Central memory CD8-positive, alpha-beta T cell (primary cell): ENCODE data around the gene HHIPL1.

Experiments used
- ATAC-seq: fragments of 150-1000 bp; cut with Tn5 transposase; replicated peaks from 2 replicates; pipeline ENCODE4 v1.10.0; 2022; ENCODE audit warnings: mild to moderate bottlenecking, moderate FRiP score, moderate number of reproducible peaks; ENCODE audit not compliant: poor library complexity, severe bottlenecking; ENCODE audit errors: extremely low read depth
- DNase-seq, 2 donors: peaks; one replicate each; pipeline ENCODE4 v3.0.0; 2021; ENCODE audit warnings: low spot score in 2 of 2
- H3K27ac Mint-ChIP-seq: one replicate; pipeline ENCODE4 v1.8.0; 2022; ENCODE audit warnings: low read depth, mild to moderate bottlenecking, moderate library complexity, mixed read lengths
- H3K27me3 Mint-ChIP-seq: one replicate; pipeline ENCODE4 v1.8.0; 2022; ENCODE audit warnings: mixed read lengths
- H3K36me3 Mint-ChIP-seq: one replicate; pipeline ENCODE4 v1.8.0; 2022; ENCODE audit warnings: mild to moderate bottlenecking, moderate library complexity, mixed read lengths; ENCODE audit not compliant: insufficient read depth
- H3K4me1 Mint-ChIP-seq: one replicate; pipeline ENCODE4 v1.8.0; 2022; ENCODE audit warnings: mixed read lengths
- H3K4me3 Mint-ChIP-seq: one replicate; pipeline ENCODE4 v1.8.0; 2022; ENCODE audit warnings: mild to moderate bottlenecking, moderate library complexity, mixed read lengths
- H3K9me3 Mint-ChIP-seq: one replicate; pipeline ENCODE4 v1.8.0; 2022; ENCODE audit warnings: mixed read lengths

Gene HHIPL1

DNA sequence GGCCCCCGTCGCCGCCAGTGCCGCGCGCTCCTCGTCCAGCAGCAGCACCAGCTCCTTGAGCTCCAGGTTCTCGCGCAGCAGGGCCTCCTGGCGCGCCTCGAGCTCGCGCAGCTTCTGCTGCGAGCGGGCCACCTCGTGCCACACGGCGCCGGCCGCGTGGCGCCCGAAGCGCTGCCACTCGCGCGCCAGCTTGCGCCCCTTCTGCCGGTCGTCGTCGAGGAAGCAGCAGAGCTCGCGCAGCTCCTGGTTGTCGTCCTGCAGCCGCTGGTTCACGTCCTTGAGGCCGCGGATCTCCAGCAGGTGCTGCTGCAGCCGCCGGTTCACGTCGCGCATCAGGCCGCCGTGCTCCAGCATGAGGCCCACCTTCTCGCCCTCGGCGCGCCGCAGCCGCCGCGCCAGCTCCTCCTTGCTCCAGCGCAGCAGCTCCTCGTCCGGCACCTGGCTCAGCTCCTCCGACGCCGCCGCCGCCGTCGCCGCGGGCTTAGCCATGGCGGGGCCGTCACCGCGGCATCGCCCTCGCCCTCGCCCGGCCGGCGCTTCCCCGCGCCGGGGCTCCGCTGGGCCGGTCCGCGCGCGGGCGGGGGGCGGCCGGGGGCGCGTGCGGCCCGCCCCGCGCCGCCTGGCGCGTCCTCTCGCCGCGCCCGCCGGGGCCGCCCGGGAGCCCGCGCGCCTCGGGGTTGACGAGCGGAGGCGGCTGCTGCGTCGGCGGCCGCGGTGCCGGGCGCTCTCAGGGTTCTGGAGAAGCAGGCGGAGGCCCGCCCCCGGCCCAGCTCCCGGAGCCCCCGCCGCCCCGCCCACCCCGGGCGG lies 41.3 kb upstream of the HHIPL1 start, which contains the start of gene CCDC85C:
CCDC85C (minus strand) TSS at position 737 of the 807 bp plus-strand sequence; CDS start at position 489, 248 bp downstream.
- Mint-ChIP-seq H3K9me3 (no peaks in the 10 kb centered on the region), H3K27ac (peak within 1 kb of the TSS; percentile 94), H3K4me1 (peaks cover 36% of the 10 kb centered on the region), H3K4me3 (peak within 1 kb of the TSS; percentile 93), H3K36me3 (peaks cover 7% of the 10 kb centered on the region), H3K27me3 (no peaks in the 10 kb centered on the region)
- ATAC-seq (no peak), DNase-seq (peak; percentile 28 to 37)

DNA sequence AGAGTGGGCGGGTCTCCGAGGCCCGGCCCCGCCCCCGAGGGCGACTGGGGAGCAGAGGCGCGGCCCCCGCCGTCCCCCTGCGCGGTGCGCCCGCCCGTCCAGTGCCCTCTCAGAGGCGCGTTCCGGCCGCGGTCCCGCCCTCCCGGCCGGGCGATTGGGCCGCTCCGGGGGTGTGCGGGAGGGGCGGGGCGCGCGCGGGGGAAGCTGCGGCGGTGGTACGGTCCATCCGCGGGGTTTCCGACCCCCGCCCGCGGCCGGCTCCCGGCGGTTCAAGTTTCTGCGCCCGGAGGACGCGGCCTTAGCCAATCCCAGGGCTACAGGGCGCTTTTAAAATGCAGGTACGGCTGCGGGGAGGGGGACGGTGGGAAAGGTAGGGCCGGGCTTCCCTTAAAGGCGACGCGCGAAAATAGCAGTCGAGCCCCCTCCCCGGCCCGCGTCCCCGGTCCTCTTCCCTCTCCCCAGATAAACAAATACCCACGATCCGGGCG lies 40.6 kb upstream of the HHIPL1 start:
- DNase-seq (peak; percentile 89 to 94), ATAC-seq (peak; percentile 95)
- peaks cover 36% of the 10 kb centered on the region for H3K4me1 Mint-ChIP-seq
- H3K4me3 Mint-ChIP-seq = peak overlapping the region; percentile 93
- H3K27ac Mint-ChIP-seq = peak overlapping the region; percentile 94
- no peaks in the 10 kb centered on the region for H3K27me3 Mint-ChIP-seq
- H3K36me3 Mint-ChIP-seq = peaks cover 7% of the 10 kb centered on the region
- no peaks in the 10 kb centered on the region for H3K9me3 Mint-ChIP-seq

DNA sequence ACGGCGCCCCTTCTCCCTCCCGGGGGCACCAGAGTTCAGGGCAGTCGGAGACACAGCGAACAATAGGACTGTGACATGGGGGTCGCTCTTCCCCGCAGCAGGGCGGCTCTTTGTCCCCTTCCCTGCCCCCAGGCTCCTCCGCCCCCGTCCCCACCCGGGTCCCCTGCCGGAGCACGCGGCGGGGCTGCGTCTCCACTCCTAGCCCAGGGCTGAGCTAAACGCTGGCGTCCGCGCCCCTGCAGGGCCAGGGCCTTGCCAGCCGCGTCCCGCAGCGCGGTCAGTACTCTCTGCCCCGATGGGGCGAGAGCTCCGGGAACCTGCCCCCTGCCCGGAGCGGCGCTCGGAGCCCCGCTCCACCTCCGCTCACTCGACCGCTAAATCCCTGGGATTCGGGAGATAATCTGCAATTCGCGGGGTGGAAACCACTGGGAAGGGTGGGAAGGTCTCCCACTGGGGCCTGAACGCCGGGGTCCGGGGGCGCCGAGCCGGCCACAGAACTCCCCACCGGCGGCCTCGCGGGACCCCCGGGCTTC lies 40.1 kb upstream of the HHIPL1 start:
- peak overlapping the region; percentile 93 for H3K4me3 Mint-ChIP-seq
- H3K9me3 Mint-ChIP-seq = no peaks in the 10 kb centered on the region
- peaks cover 7% of the 10 kb centered on the region for H3K36me3 Mint-ChIP-seq
- ATAC-seq (peak; percentile 45), DNase-seq (peak; percentile 20 to 28)
- peak overlapping the region; percentile 94 for H3K27ac Mint-ChIP-seq
- H3K27me3 Mint-ChIP-seq = no peaks in the 10 kb centered on the region
- peaks cover 40% of the 10 kb centered on the region for H3K4me1 Mint-ChIP-seq

DNA sequence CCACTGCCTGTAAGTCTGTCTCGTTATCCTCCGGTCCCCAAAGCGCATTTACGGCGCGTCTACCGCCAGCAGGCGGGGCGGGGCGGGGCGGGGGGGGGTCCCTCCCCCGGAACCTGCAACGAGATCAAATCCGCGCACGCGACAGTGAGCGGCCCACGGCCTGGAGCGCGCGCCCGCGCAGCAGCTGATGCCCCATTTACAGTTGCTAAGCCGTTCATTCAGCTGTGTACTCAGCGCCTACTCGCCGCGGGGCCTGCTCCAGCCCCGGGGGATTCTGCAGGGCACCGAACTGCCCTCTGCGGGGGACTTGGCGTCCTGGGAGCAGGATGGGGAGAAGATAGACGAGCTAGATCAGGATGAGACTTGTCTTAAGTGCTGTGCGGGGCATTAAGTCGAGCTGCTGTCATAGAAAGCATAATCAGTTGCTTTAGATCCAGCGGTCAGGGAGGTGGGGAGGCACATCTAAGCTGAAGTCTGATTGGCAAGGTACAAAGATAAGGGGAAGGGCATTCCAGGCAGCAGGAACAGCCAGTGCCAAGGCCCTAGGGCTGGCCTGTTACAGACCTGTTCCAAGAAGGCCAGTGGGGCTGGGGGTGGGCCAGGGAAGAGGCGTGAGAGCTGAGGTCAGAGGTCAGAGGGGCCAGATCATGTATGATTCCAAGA lies 39.5 kb upstream of the HHIPL1 start:
- Mint-ChIP-seq H3K27me3 (no peaks in the 10 kb centered on the region), H3K36me3 (peaks cover 7% of the 10 kb centered on the region), H3K4me1 (peaks cover 37% of the 10 kb centered on the region), H3K9me3 (no peaks in the 10 kb centered on the region), H3K27ac (peak overlapping the region; percentile 94), H3K4me3 (peak overlapping the region; percentile 93)
- peak; percentile 25 for ATAC-seq
- peak; percentile 61 to 68 for DNase-seq

DNA sequence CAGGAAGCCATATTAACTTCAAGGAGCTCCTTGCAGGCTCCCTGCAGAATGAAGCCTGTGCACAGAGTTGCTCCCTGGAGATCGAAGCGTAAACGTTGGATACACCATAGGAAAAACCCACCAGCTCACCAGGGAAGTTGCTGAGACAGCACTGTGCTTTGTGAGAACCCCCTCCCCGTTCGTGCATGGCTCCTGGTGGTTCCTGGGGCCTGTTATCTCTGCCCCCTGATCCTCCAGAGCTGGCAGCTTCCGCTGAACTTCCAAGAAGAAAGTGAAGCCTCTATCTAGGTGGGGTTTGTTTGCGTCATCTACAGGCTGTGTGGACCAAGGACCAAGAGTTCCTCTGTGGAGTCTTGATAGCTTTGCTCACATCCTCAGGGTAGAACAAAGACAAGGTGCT lies 38.6 kb upstream of the HHIPL1 start:
- DNase-seq = no peak
- Mint-ChIP-seq H3K9me3 (no peaks in the 10 kb centered on the region), H3K27me3 (no peaks in the 10 kb centered on the region), H3K4me1 (peaks cover 28% of the 10 kb centered on the region), H3K27ac (no peak overlapping the region), H3K4me3 (no peak overlapping the region), H3K36me3 (peaks cover 7% of the 10 kb centered on the region)
- no peak for ATAC-seq

DNA sequence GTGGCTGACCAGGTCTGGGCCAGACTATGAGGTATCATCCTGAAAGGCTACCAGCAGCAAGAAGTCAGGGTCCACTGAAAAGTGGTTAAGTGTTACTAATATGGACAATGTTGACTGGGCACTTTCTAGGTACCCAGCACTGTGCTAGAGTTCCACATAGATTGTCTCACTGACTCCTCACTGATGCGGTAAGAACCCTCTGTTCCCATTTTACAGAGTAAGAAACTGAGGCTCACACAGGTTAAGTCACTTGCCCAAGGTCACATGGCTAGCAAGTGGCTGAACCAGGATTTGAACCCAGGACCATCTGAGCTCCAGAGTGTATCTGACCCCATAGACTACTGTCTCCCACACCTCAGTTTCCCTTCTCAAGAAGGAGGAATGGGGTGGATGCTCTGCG lies 36.3 kb upstream of the HHIPL1 start:
- no peak overlapping the region for H3K27ac Mint-ChIP-seq
- H3K27me3 Mint-ChIP-seq = no peaks in the 10 kb centered on the region
- peaks cover 5% of the 10 kb centered on the region for H3K36me3 Mint-ChIP-seq
- H3K9me3 Mint-ChIP-seq = no peaks in the 10 kb centered on the region
- DNase-seq (no peak), ATAC-seq (no peak)
- H3K4me1 Mint-ChIP-seq = peaks cover 15% of the 10 kb centered on the region
- H3K4me3 Mint-ChIP-seq = no peak overlapping the region

DNA sequence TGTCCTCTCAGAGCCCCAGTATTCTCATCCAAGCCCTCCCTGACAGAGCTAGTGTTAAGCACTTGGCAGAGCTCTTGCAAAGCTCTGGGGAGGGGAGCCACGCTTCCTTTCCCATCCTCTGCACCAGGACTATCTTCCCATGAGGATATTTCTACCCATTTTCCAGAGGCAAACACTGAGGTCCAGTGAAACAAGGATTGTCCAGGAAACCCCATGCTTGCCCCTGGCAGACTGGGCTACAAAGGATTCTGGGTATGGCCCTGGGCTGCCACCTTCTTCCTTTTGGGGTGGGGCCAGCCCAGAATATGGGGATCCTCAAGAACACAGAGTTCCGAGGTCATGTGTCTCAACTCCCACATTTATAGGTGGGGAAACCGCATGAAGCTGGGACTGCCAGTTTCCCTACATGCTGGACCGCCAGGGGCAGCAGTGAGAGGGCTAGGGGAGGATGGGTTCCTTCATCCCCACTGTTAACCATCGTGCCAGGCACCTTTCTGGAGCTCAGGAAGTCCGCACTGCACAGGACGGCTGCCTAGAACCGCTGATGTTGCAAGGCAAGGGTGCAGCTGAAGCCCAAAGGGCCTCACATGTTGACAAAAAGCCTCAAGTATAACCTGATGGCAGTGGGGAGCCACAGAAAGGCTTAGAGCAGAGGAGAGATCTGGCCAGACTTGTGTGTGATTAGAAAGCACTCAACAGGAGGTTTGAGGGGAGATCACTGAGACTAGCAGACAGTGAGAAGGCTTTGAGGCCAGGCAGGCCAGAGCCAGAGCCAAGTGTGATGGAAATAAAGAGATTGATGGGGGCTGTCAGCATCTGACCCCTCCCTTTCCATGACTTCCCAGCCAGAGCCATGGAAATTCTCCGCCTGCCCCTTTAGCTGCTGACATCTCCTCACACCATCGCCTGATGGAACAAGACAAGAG lies 35.4 kb upstream of the HHIPL1 start:
- ATAC-seq = no peak
- peaks cover 15% of the 10 kb centered on the region for H3K4me1 Mint-ChIP-seq
- H3K36me3 Mint-ChIP-seq = peaks cover 3% of the 10 kb centered on the region
- no peak for DNase-seq
- H3K27me3 Mint-ChIP-seq = no peaks in the 10 kb centered on the region
- no peak overlapping the region for H3K27ac Mint-ChIP-seq
- H3K9me3 Mint-ChIP-seq = no peaks in the 10 kb centered on the region
- no peak overlapping the region for H3K4me3 Mint-ChIP-seq

DNA sequence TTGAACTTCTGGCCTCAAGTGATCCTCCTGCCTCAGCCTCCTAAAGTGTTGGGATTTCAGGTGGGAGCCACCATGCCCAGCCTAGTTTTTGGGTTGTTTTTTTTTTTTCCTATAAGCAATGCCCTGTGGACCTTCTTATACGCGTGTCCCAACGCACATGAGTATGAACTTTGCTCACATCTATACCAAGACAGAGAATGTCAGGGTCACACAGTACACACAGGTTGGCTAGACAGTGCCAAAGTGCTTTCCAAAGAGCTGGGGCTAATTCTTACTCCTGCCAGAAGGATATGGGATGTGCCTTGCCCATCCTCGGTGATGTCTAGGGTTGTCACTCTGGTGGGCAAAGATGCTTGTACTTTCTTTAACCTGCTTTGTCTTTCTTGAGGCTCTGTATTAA lies 33.3 kb upstream of the HHIPL1 start:
- DNase-seq (no peak), ATAC-seq (no peak)
- H3K36me3 Mint-ChIP-seq = no peaks in the 10 kb centered on the region
- no peak overlapping the region for H3K4me3 Mint-ChIP-seq
- no peaks in the 10 kb centered on the region for H3K9me3 Mint-ChIP-seq
- H3K27ac Mint-ChIP-seq = no peak overlapping the region
- peaks cover 6% of the 10 kb centered on the region for H3K4me1 Mint-ChIP-seq
- H3K27me3 Mint-ChIP-seq = peaks cover 18% of the 10 kb centered on the region

DNA sequence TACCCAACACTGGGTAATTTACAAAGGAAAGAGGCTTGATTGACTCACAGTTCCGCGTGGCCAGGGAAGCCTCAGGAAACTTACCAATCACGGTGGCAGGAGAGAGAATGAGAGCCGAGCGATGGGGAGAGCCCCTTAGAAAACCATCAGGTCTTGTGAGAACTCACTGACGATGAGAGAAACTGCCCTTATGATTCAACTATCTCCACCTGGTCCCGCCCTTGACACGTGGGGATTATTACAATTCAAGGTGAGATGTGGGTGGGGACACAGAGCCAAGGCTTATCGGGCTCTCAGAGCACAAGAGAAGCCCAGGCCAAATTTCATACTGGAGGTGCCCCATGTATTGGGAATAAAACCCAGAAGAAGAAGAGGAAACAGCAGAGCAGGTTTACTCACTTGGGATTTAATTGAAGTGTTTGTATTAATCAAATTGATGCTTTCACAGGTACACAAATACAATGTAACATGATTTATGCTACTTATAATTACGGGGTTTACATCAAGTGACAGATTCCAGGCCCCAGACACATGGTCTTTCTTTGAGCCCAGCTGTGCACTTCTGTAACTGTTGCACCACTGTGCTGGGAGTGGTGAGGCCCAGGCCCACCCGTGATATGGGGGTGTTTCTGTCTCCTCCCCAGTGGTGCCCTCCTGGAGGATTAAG lies 32.7 kb upstream of the HHIPL1 start:
- H3K27me3 Mint-ChIP-seq = peaks cover 23% of the 10 kb centered on the region
- no peaks in the 10 kb centered on the region for H3K9me3 Mint-ChIP-seq
- ATAC-seq = no peak
- H3K27ac Mint-ChIP-seq = no peak overlapping the region
- no peaks in the 10 kb centered on the region for H3K36me3 Mint-ChIP-seq
- H3K4me1 Mint-ChIP-seq = peaks cover 6% of the 10 kb centered on the region
- no peak for DNase-seq
- no peak overlapping the region for H3K4me3 Mint-ChIP-seq

DNA sequence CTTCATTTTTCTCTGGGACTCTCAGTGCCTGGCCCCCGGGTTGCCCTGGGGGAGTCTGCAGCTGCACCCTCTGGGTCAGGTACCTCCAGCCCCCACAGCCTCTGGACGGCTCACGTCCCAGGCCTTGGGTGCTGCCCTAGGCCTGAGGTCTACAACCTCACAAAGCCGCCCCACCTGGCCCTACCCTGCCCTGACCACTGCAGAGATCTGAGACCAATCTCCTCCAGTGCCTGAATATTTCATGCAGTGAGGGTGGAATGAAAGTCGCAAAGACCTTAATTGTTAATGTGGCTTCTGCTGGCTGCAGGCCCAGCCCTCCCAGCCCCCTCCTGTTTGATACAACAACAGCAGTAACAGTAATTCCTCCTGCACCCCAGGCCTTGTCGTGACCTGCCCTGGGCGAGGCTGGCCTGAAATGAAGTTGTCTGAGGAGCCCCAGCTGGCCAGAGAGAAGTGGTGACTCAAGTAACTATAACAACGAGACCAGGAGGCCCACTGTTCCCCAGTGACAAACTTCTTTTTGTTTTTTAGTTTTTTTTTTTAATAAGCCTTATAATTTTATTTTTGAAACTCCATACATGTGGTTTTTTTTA lies 32.1 kb upstream of the HHIPL1 start:
- H3K4me3 Mint-ChIP-seq = no peak overlapping the region
- no peak overlapping the region for H3K27ac Mint-ChIP-seq
- DNase-seq (no peak), ATAC-seq (no peak)
- H3K36me3 Mint-ChIP-seq = no peaks in the 10 kb centered on the region
- H3K27me3 Mint-ChIP-seq = peaks cover 24% of the 10 kb centered on the region
- peaks cover 6% of the 10 kb centered on the region for H3K4me1 Mint-ChIP-seq
- H3K9me3 Mint-ChIP-seq = no peaks in the 10 kb centered on the region

DNA sequence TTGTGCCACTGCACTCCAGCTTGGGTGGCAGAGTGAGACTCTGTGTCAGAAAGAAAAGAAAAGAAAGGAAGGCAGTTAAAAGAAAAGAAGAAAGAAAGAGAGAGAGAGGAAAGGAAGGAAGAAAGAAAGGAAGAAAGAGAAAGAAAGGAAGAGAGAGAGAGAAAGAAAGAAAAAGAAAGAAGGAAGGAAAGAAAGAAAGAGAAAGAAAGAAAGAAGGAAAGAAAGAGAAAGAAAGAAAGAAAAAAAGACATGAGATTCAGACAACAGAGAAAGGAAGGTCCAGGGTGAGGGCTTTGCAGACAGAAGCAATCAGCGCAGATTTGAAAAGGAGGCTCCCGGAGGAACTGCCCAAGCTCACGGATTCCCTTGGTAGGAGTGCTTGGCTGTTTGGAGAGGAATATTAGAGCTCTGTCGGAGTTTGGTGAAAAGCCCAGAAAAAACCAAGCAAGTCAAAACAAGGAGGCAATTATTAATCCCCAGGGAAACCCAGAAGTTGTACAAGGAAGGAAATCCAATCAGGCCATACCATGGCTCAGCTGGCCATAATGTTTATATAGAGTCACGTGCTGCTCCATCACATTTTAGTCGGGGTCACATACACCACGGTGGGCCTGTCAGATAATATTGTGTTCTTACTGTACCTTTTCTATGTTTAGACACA lies 29.3 kb upstream of the HHIPL1 start:
- H3K36me3 Mint-ChIP-seq = no peaks in the 10 kb centered on the region
- peaks cover 35% of the 10 kb centered on the region for H3K27me3 Mint-ChIP-seq
- H3K9me3 Mint-ChIP-seq = no peaks in the 10 kb centered on the region
- H3K27ac Mint-ChIP-seq = no peak overlapping the region
- H3K4me1 Mint-ChIP-seq = no peaks in the 10 kb centered on the region
- no peak for DNase-seq
- no peak overlapping the region for H3K4me3 Mint-ChIP-seq
- no peak for ATAC-seq
